ENCODE data around the gene ACVR1B.

DNA sequence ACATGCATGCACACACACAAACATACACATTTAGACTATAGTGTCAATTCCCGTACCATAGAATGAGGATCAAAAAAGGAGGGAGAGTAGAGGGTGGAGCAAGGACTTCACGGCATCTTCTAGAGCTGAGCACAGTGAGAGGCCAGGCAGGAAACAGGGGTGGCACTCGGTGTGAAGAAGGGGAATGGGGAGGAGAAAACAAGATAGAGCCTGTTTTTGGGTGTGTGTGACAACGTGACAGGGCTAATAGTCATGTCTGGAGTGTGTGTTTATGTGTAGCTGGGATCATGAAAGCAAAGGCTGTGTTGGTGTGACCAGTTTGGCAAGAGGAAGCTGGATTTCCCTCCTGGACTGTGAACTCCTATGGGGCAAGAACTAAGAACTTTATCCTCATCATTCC lies 9.9 kb upstream of the ACVR1B start:
- TF ChIP-seq CTCF (IDR thresholded peaks at IDR 0.05) (no peak), EP300 (IDR thresholded peaks at IDR 0.05) (no peak), POLR2A (IDR thresholded peaks at IDR 0.05) (no peak)
